ENCODE measurements around the gene ATAD2B. TPM values are rescaled to one million over a fixed set of nuclear protein-coding genes. Genes with fewer than 3 reads are reported as not detected.

ATAD2B gene
- total and polyA plus RNA-seq, 2 of the 8 experiments (the other 6 are each of a cell fraction or from before 2014, with no cell fraction given): 3.4 to 16.1 TPM

DNA sequence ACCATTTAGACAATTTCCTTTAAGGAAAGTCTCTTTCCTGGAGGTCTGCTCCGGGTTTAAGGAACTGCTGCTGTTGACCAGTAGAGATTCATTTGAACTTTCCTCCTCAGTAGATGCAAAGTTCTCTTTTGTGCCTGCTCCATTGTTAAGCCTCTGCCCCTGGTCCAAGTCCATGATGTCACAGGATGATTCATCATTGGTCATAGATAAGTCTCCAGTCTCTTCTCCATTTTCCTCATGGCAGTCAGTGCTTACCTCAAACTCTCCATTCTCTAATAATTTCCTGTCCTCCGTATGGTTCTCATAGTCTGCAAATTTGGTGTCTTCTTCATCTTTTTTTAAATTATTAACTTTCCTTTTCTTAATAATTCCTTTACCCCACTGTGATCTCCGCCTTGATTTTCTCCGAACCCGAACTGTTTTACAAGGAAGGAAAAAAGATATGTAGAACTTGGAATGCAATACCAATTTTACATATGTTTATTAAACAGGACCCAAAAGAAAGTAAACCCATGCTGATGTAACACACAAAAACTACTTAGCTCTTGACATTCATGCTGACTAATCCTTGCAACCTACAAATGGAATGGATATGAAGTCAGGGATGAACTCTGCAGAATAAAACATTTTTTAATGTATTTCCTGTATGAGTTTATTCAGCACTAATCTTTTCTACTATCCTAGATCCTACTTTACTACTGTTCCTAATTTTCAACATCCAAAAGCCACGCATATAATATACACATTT is 169.1 kb downstream of the ATAD2B start (continued):
- TF ChIP-seq, protein P1, sequence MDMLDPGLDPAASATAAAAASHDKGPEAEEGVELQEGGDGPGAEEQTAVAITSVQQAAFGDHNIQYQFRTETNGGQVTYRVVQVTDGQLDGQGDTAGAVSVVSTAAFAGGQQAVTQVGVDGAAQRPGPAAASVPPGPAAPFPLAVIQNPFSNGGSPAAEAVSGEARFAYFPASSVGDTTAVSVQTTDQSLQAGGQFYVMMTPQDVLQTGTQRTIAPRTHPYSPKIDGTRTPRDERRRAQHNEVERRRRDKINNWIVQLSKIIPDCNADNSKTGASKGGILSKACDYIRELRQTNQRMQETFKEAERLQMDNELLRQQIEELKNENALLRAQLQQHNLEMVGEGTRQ (IDR thresholded peaks at IDR 0.05; ENCODE audit: low read length): no peak

Data from H1 (cell line).